SK-N-SH (cell line): Measurements from ENCODE around the gene CDC42. TPM values are rescaled to one million over a fixed set of nuclear protein-coding genes. Genes with fewer than 3 reads are reported as not detected.

Experiments used
- CTCF ChIA-PET: fragments of 300-600, 350-600 bp; formaldehyde crosslinking; extraction: SDS; loops from one replicate; lab custom pipeline; 2021; lab: Yijun Ruan, JAX
- POLR2A ChIA-PET: fragments of 350-600 bp; sonication (Branson Sonifier 250); formaldehyde crosslinking; extraction: SDS; loops from one replicate; lab custom pipeline; 2020; ENCODE audit warnings: antibody characterized with exemption, inconsistent platforms; lab: Yijun Ruan, JAX
- DNase-seq: peaks from one replicate; pipeline ENCODE4 v3.0.0; 2012
- H2AFZ ChIP-seq: fragments of 200-600 bp; sonication (generic); 2 replicates; pipeline ENCODE4 v1.8.1; 2016; ENCODE audit warnings: antibody characterized with exemption, mild to moderate bottlenecking, low read depth
- H3F3A ChIP-seq: fragments of 200-600 bp; sonication (generic); replicated peaks from 2 replicates; pipeline ENCODE3; 2016; ENCODE audit warnings: antibody characterized with exemption, mild to moderate bottlenecking; ENCODE audit not compliant: insufficient read depth
- H3K27ac ChIP-seq, 2 experiments: fragments of 200-500 bp in 1 of 2; fragments of 200-600 bp in 1 of 2; sonication (Bioruptor generic) in 1 of 2; sonication (generic), shearing (Covaris generic) in 1 of 2; 2 replicates each; pipeline versions ENCODE4 v1.5.1 to v1.6.1; 2014 to 2016; ENCODE audit warnings: low read depth in 2 of 2, inconsistent platforms in 1 of 2, low read length in 1 of 2, mild to moderate bottlenecking in 1 of 2, mixed read lengths in 1 of 2
- H3K27me3 ChIP-seq: fragments of 200-600 bp; sonication (generic), shearing (Covaris generic); 2 replicates; pipeline ENCODE4 v1.6.1; 2016; ENCODE audit warnings: mixed run types; ENCODE audit not compliant: insufficient read depth
- H3K36me3 ChIP-seq, 2 experiments: fragments of 200-500 bp in 1 of 2; fragments of 200-600 bp in 1 of 2; sonication (Bioruptor generic) in 1 of 2; sonication (generic) in 1 of 2; replicated peaks in 1 of 2; 2 replicates each; pipeline versions ENCODE3 to v1.5.1; 2014 to 2016; ENCODE audit warnings: low read length in 1 of 2, mild to moderate bottlenecking in 1 of 2; ENCODE audit not compliant: insufficient read depth in 2 of 2, control insufficient read depth in 1 of 2
- H3K4me1 ChIP-seq, 2 experiments: fragments of 200-500 bp in 1 of 2; fragments of 200-600 bp in 1 of 2; sonication (Bioruptor generic) in 1 of 2; sonication (generic), shearing (Covaris generic) in 1 of 2; 2 replicates each; pipeline versions ENCODE4 v1.5.1 to v1.6.1; 2014 to 2016; ENCODE audit warnings: low read depth in 1 of 2, low read length in 1 of 2, mixed run types in 1 of 2; ENCODE audit not compliant: insufficient read depth in 2 of 2, control insufficient read depth in 1 of 2
- H3K4me2 ChIP-seq: fragments of 200-600 bp; sonication (generic), shearing (Covaris generic); 2 replicates; pipeline ENCODE4 v1.6.1; 2017; ENCODE audit warnings: mixed run types
- H3K4me3 ChIP-seq, 2 experiments: fragments of 200-500 bp in 1 of 2; fragments of 200-600 bp in 1 of 2; sonication (Bioruptor generic) in 1 of 2; sonication (generic), shearing (Covaris generic) in 1 of 2; 2 replicates each; pipeline versions ENCODE4 v1.5.1 to v1.8.1; 2014 to 2016; ENCODE audit warnings: low read depth in 2 of 2, inconsistent platforms in 1 of 2, low read length in 1 of 2, mild to moderate bottlenecking in 1 of 2, mixed read lengths in 1 of 2, moderate library complexity in 1 of 2
- H3K79me2 ChIP-seq: fragments of 200-600 bp; sonication (generic); 2 replicates; pipeline ENCODE4 v1.8.1; 2017; ENCODE audit warnings: mild to moderate bottlenecking; ENCODE audit not compliant: insufficient read depth
- H3K9ac ChIP-seq: fragments of 200-600 bp; sonication (generic); 2 replicates; pipeline ENCODE4 v1.6.1; 2017; ENCODE audit warnings: mixed run types
- H3K9me2 ChIP-seq: fragments of 200-600 bp; sonication (generic); 2 replicates; pipeline ENCODE4 v1.6.1; 2017; ENCODE audit warnings: mixed run types
- H3K9me3 ChIP-seq: fragments of 200-600 bp; sonication (generic); 2 replicates; pipeline ENCODE4 v1.6.1; 2017; ENCODE audit warnings: mixed run types, mild to moderate bottlenecking, moderate library complexity
- H4K20me1 ChIP-seq: fragments of 200-600 bp; sonication (generic); 2 replicates; pipeline ENCODE4 v1.6.1; 2017; ENCODE audit warnings: mild to moderate bottlenecking, mixed run types; ENCODE audit not compliant: insufficient read depth
- CHD2 ChIP-seq: fragments of 150-350 bp; IDR thresholded peaks from 2 replicates; pipeline ENCODE4 v1.6.1; 2018; ENCODE audit warnings: low read length; ENCODE audit not compliant: partially characterized antibody
- EZH2phosphoT487 ChIP-seq: fragments of 200-600 bp; sonication (generic); IDR thresholded peaks from 2 replicates; pipeline ENCODE4 v1.6.1; 2017; ENCODE audit warnings: low read depth, mixed run types, mild to moderate bottlenecking, antibody characterized with exemption, moderate library complexity, borderline replicate concordance
- FOXM1 ChIP-seq: IDR thresholded peaks from 2 replicates; pipeline ENCODE4 v1.4.0; 2012; ENCODE audit warnings: low read depth, mild to moderate bottlenecking
- POLR2AphosphoS5 ChIP-seq: IDR thresholded peaks from 2 replicates; pipeline ENCODE4 v1.6.1; 2012; ENCODE audit warnings: low read depth, low read length
- REST ChIP-seq: IDR thresholded peaks from 2 replicates; pipeline ENCODE4 v1.6.1; 2012; ENCODE audit warnings: mild to moderate bottlenecking, low read depth, low read length, moderate library complexity
- SMC3 ChIP-seq: IDR thresholded peaks from 2 replicates; pipeline ENCODE4 v1.6.1; 2012; ENCODE audit warnings: low read depth, low read length, improper control_type of control experiment
- WGBS: methylation state at CpG from one replicate; pipeline ENCODE4 v1.1.6; 2017; ENCODE audit warnings: low lambda C conversion rate; 5-methylcytosine and 5-hydroxymethylcytosine counted together
- polyA plus RNA-seq, 3 experiments: library from polyadenylated mRNA; depleted of rRNA; stranded (reverse); fragments of >200 nt; gene quantifications; 2 replicates each; pipeline ENCODE4 v1.2.3, GENCODE V29; 2012
- TF ChIP-seq, protein P1 (sequence below): fragments of 150-350 bp; IDR thresholded peaks from 2 replicates; pipeline ENCODE4 v1.6.1; 2017; ENCODE audit warnings: antibody characterized with exemption, low read length, low read depth, borderline replicate concordance
- TF ChIP-seq, protein P2 (sequence below): IDR thresholded peaks from 2 replicates; pipeline ENCODE4 v1.4.0; 2012; ENCODE audit warnings: low read depth

The CDC42 gene
- polyA plus RNA-seq, 1 of the 3 experiments (the other 2 are of a cell fraction), result 113 TPM

GRCh38 chr1:22133247-22133930 lies 80.9 kb downstream of the CDC42 start (continued):
- no peak for TF ChIP-seq REST
- no peak for TF ChIP-seq CHD2
- TF ChIP-seq, protein P1, sequence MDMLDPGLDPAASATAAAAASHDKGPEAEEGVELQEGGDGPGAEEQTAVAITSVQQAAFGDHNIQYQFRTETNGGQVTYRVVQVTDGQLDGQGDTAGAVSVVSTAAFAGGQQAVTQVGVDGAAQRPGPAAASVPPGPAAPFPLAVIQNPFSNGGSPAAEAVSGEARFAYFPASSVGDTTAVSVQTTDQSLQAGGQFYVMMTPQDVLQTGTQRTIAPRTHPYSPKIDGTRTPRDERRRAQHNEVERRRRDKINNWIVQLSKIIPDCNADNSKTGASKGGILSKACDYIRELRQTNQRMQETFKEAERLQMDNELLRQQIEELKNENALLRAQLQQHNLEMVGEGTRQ, result no peak
- TF ChIP-seq FOXM1, result no peak
- no peak for TF ChIP-seq SMC3

- TF ChIP-seq, protein P2, sequence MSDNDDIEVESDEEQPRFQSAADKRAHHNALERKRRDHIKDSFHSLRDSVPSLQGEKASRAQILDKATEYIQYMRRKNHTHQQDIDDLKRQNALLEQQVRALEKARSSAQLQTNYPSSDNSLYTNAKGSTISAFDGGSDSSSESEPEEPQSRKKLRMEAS, result no peak
- no peak overlapping the region for H3K4me2 ChIP-seq
- no peaks in the 10 kb centered on the region for H3K36me3 ChIP-seq
- no peak overlapping the region for H3K9ac ChIP-seq
- CTCF ChIA-PET, result interaction anchor here (0.7 to 9.3 kb wide), 11 partner anchors 8 to 585 kb away, joined by 3 to 173 read pairs (median 4); partner anchors contain the start of gene WNT4
- no peak overlapping the region for H3K4me3 ChIP-seq
- WGBS, result 85% methylated on average over 15 of the region's 15 CpGs
- peaks cover 7 to 26% of the 10 kb centered on the region in 2 experiments; a peak in 3 of 4 replicates for H3K4me1 ChIP-seq
- H3K9me3 ChIP-seq, result no peaks in the 10 kb centered on the region
- H2AFZ ChIP-seq, result no peak overlapping the region
- DNase-seq, result no peak
- H3K27ac ChIP-seq, result no peak overlapping the region
- no peaks in the 10 kb centered on the region for H3K79me2 ChIP-seq
- POLR2A ChIA-PET, result no interaction called here
- H4K20me1 ChIP-seq, result peaks cover 26% of the 10 kb centered on the region
- no peaks in the 10 kb centered on the region for H3K27me3 ChIP-seq
- H3F3A ChIP-seq, result no peaks in the 10 kb centered on the region
- no peaks in the 10 kb centered on the region for H3K9me2 ChIP-seq
Measured at GRCh38 chr1:22133931-22134324, 81.4 kb downstream of the CDC42 start.

DNA sequence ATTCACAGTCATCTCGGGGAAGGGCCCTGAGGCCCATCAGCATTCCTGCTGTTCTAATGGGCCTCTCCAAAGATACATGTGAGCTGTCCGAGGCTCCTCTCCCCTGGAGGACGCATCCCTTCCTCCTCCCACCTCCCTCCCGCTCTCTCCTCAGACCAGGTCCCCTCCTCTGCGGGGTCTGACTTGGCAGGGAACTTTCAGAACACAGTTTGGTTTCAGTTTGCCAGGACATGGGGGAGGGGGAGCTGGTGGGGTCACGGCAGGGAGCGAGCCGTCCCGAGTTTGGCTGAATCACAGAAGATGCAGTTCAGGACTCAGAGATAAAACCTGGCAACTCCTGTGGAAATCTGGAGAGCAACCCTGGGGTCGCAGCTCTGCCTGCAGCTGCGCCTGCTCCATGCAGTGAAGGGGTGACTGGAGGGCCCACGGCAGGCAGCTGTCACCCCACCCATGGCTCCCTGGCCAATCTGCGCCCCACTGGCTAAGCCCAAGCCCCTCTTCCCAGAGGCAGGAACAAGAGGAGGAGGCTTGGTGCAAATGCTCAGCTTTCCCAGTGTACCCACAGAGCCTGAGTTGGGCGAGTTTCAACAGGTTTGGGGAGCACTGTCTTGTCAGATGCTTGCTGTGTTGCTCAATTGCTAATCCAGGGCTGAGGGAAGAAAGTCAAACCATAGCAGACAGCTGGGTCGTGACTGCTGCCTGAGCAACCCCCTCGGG lies 84.7 kb downstream of the CDC42 start:
- DNase-seq, result no peak
- Histone ChIP-seq H3F3A (no peaks in the 10 kb centered on the region), H3K4me2 (no peak overlapping the region), H3K36me3 (no peaks in the 10 kb centered on the region), H3K27me3 (no peaks in the 10 kb centered on the region; the same call in 1 of the 2 replicates), H3K79me2 (no peaks in the 10 kb centered on the region), H4K20me1 (peaks cover 42% of the 10 kb centered on the region), H3K4me3 (no peak overlapping the region), H3K9me2 (no peaks in the 10 kb centered on the region), H2AFZ (no peak overlapping the region), H3K9me3 (no peaks in the 10 kb centered on the region), H3K4me1 (peaks cover 3 to 31% of the 10 kb centered on the region in 2 experiments; a peak in 3 of 4 replicates), H3K27ac (no peak overlapping the region), H3K9ac (no peak overlapping the region)
- TF ChIP-seq EZH2phosphoT487 (no peak), POLR2AphosphoS5 (no peak), REST (no peak), CHD2 (no peak)
- 76% methylated on average over 11 of the region's 16 CpGs for WGBS
- CTCF ChIA-PET, result interaction anchor here (0.9 to 9.3 kb wide), 5 partner anchors 12 to 279 kb away, joined by 3 to 82 read pairs (median 4); partner anchors contain the start of gene CDC42
- POLR2A ChIA-PET, result interaction anchor here (0.6 kb wide), 1 partner anchor 334 kb away, joined by 3 read pairs; no protein-coding TSS in a partner anchor
